GM12872 (cell line): ENCODE data around the gene PTPRE.

Source experiments
- CTCF ChIP-seq: IDR thresholded peaks from 3 replicates; pipeline ENCODE4 v1.5.1; 2011; ENCODE audit warnings: low read depth, mild to moderate bottlenecking, low read length, moderate library complexity; ENCODE audit not compliant: insufficient read depth

PTPRE gene

GRCh38 chr10:128064970-128065580 lies 158.2 kb downstream of the PTPRE start:
- TF ChIP-seq CTCF, result no peak

DNA sequence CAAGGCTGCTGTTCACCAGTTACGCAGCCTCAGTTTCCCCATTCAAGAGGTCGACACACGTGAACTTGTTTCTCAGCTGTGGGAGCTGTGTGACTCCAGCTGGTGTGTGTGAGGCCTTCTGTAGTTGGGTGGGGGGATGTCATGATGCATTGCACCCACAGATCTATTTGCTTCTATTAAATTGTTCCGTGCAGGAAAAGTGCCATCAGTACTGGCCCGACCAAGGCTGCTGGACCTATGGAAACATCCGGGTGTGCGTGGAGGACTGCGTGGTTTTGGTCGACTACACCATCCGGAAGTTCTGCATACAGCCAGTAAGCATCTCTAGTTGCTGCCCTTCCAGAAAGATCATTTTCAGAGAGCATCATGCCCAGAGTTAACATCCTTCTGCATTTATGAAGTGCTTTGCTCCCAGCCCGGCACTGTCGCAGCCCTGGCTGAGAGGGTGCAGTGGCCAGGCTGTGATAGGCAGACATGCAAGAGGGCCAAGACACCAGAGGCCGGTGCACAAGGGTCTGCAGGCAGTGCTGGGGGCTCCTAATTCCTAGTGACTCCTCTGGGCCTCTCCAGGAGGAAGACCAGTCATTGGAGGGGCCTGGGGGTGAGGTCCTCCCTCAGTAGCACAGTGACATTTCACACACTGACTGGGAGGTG lies 159.1 kb downstream of the PTPRE start:
- TF ChIP-seq CTCF, result no peak

- no peak for TF ChIP-seq CTCF
These were observed 160.0 kb downstream of the PTPRE start for GRCh38 chr10:128066870-128067382.

- TF ChIP-seq CTCF, result no peak
These were observed 160.9 kb downstream of the PTPRE start for GRCh38 chr10:128067691-128068397.

DNA sequence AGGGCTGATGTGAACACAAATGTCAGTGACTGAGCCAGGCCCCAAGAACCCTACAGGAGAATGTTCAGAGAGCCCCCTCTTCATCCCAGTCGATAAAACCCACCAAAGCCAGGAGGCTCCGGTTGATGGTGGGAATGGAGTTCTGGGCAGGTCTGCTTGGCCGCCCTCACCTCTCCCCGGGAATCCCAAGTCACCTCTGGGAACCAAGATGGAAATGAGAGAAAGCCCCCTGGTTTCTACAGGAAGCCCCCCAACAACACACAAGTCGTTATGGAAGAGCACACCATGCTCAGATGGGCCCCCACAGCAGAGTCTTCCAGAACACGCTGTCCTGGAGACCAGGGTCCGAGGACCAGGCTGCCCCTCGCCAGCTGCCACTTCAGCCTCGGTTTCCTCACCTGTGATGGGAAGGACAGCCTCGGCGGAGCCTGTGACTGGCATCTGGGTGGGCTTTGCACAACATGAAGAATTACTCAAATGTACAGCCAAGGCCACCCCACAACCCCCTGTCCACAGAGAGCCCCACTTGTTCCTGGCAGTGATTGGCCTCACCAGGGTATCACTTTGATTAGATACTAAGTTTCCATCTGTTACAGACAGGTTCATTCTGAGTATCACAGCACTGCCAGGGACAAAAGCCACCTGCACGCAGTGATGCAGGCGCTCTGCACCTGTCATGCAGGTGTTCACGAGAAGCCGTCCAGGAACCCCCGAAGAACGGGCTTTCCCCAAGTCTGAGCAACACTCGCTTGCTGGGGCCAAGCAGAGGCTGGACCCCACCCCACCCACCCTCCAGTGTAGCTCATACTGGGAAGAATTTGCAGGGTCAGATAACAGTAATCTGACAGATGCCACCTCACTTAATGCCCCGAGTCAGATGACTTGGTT lies 161.7 kb downstream of the PTPRE start:
- no peak for TF ChIP-seq CTCF

- TF ChIP-seq CTCF, result peak; percentile 77
These were observed 162.6 kb downstream of the PTPRE start for GRCh38 chr10:128069351-128070051.
